Measurements from ENCODE around the gene TMTC3. TPM values are rescaled to one million over a fixed set of nuclear protein-coding genes. Genes with fewer than 3 reads are reported as not detected.
A peak's percentile ranks its signal among the peaks of the same experiment; 100 is the strongest.
"Not testable (repeated sequence)": the region's sequence is repeated elsewhere in the genome, so short reads cannot be mapped to it uniquely, and the experiment has no call there.

TMTC3 gene
- total and polyA plus RNA-seq, 8 donors, result 1.3 to 11.7 (median 4.7) TPM

GRCh38 chr12:88132392-88132791 is 9.7 kb upstream of the TMTC3 start:
- H3K27me3 ChIP-seq, result no peaks in the 10 kb centered on the region
- TF ChIP-seq CTCF (IDR thresholded peaks at IDR 0.05), result no peak
- H3K4me1 ChIP-seq, result no peaks in the 10 kb centered on the region
- DNase-seq, result no peak
- peaks cover 0 to 8% (median 0%) of the 10 kb centered on the region in 3 donors for H3K36me3 ChIP-seq
- no peak overlapping the region for H3K27ac ChIP-seq
- H3K9me3 ChIP-seq, result no peaks in the 10 kb centered on the region
- intact Hi-C loops (cut with DNase I), result no loop called here
- H3K4me3 ChIP-seq, result no peak overlapping the region
- no peak for FAIRE-seq
- no peak for ATAC-seq

- intact Hi-C loops (cut with DNase I); FAIRE-seq; DNase-seq; ATAC-seq; H3K36me3 ChIP-seq; H3K27ac ChIP-seq; H3K27me3 ChIP-seq; H3K4me1 ChIP-seq; H3K4me3 ChIP-seq; H3K9me3 ChIP-seq: not testable (repeated sequence)
- 92 to 94% methylated on average over 2 of the region's 2 CpGs for WGBS, 2 donors
Observed at GRCh38 chr12:88133181-88133580, 8.9 kb upstream of the TMTC3 start.

GRCh38 chr12:88139711-88140110 is 2.4 kb upstream of the TMTC3 start:
- intact Hi-C loops (cut with DNase I); H3K27ac ChIP-seq; H3K27me3 ChIP-seq; ATAC-seq; FAIRE-seq; H3K4me3 ChIP-seq; H3K4me1 ChIP-seq; H3K9me3 ChIP-seq; H3K36me3 ChIP-seq; DNase-seq: not testable (repeated sequence)
- WGBS, 2 donors, result 97 to 99% methylated on average over 4 of the region's 4 CpGs

GRCh38 chr12:88141425-88141773 is 708 bp upstream of the TMTC3 start:
- no peaks in the 10 kb centered on the region for H3K27me3 ChIP-seq
- H3K4me1 ChIP-seq, result peaks cover 5 to 9% (median 8%) of the 10 kb centered on the region in 3 donors
- no peak for FAIRE-seq
- WGBS, 2 donors, result 2% methylated on average over 13 of the region's 13 CpGs
- no peak for DNase-seq
- no peak for TF ChIP-seq CTCF (IDR thresholded peaks at IDR 0.05)
- H3K9me3 ChIP-seq, result no peaks in the 10 kb centered on the region
- peak overlapping the region; percentile 52 to 85 (median 67) for H3K4me3 ChIP-seq
- ATAC-seq, result peak in 1 of 4 donors; percentile 0
- H3K36me3 ChIP-seq, result no peaks in the 10 kb centered on the region
- H3K27ac ChIP-seq, result peak overlapping the region; percentile 59 to 81 (median 69)
- intact Hi-C loops (cut with DNase I), result no loop called here

- Histone ChIP-seq H3K27me3 (no peaks in the 10 kb centered on the region), H3K9me3 (no peaks in the 10 kb centered on the region), H3K36me3 (no peaks in the 10 kb centered on the region), H3K27ac (peak overlapping the region in 3 of 4 donors; percentile 16 to 81 (median 68)), H3K4me3 (peak overlapping the region; percentile 52 to 85 (median 67)), H3K4me1 (peaks cover 5 to 9% (median 8%) of the 10 kb centered on the region in 3 donors)
- TF ChIP-seq CTCF (IDR thresholded peaks at IDR 0.05), result no peak
- ATAC-seq (peak; percentile 6 to 37 (median 12)), DNase-seq (peak in 5 of 6 donors; percentile 20 to 68 (median 44)), FAIRE-seq (no peak)
- 0% methylated on average over 18 of the region's 18 CpGs for WGBS, 2 donors
- intact Hi-C loops (cut with DNase I), result no loop called here
Observed at GRCh38 chr12:88142610-88142991, 494 bp downstream of the TMTC3 start.

- TF ChIP-seq CTCF (IDR thresholded peaks at IDR 0.05), result no peak
- Histone ChIP-seq H3K9me3 (no peaks in the 10 kb centered on the region), H3K4me3 (no peak overlapping the region), H3K36me3 (no peaks in the 10 kb centered on the region), H3K27me3 (no peaks in the 10 kb centered on the region), H3K4me1 (peaks cover 5 to 9% (median 8%) of the 10 kb centered on the region in 3 donors), H3K27ac (no peak overlapping the region)
- no peak for ATAC-seq
- intact Hi-C loops (cut with DNase I), result no loop called here
- no peak for FAIRE-seq
- no peak for DNase-seq
- WGBS, 2 donors, result 92 to 94% methylated on average over 5 of the region's 5 CpGs
Observed at GRCh38 chr12:88144037-88144436, 1.9 kb downstream of the TMTC3 start.

Data from pancreas (tissue), 10 donors.